ENCODE results near the gene PDPK1. TPM values are rescaled to one million over a fixed set of nuclear protein-coding genes. Genes with fewer than 3 reads are reported as not detected.

PDPK1 gene
- total and polyA plus RNA-seq, 2 donors from 2014 or later = 14.3 to 52.3 TPM

GRCh38 chr16:2519711-2520080 lies 18.1 kb upstream of the PDPK1 start:
- no peak for FAIRE-seq
- Histone ChIP-seq H3K4me1 (ENCODE audit: control insufficient read depth in 2 of 3, insufficient read depth in 2 of 3, low read depth in 1 of 3, low read length in 3 of 3) (peaks cover 0 to 57% (median 21%) of the 10 kb centered on the region in 3 donors), H3K36me3 (ENCODE audit: control insufficient read depth in 2 of 3, insufficient read depth in 3 of 3, low read length in 3 of 3) (peaks cover 0 to 23% (median 0%) of the 10 kb centered on the region in 3 donors), H3K9ac (ENCODE audit: low read length in 3 of 3) (no peak overlapping the region), H3K4me3 (ENCODE audit: low read length in 3 of 3) (no peak overlapping the region), H3K27ac (ENCODE audit: low read depth in 2 of 2, low read length in 2 of 2) (peak overlapping the region; percentile 59 to 72), H3K27me3 (ENCODE audit: control insufficient read depth, insufficient read depth, low read length) (no peaks in the 10 kb centered on the region), H3K9me3 (ENCODE audit: control insufficient read depth in 2 of 3, insufficient read depth in 1 of 3, low read length in 3 of 3) (no peaks in the 10 kb centered on the region)
- DNase-seq = no peak
- TF ChIP-seq CTCF (IDR thresholded peaks at IDR 0.05; ENCODE audit: borderline replicate concordance, extremely low read depth, insufficient read depth) = no peak
- intact Hi-C loops (cut with DNase I) = no loop called here

- H3K4me3 ChIP-seq (ENCODE audit: low read length in 3 of 3) = peak within 1 kb of the TSS; percentile 12 to 61 (median 31)
- H3K4me1 ChIP-seq (ENCODE audit: control insufficient read depth in 2 of 3, insufficient read depth in 2 of 3, low read depth in 1 of 3, low read length in 3 of 3) = peaks cover 0 to 54% (median 23%) of the 10 kb centered on the region in 3 donors
- H3K9ac ChIP-seq (ENCODE audit: low read length in 3 of 3) = peak within 1 kb of the TSS in 1 of 3 donors; percentile 4
- no peak for FAIRE-seq
- peak within 1 kb of the TSS; percentile 66 to 72 for H3K27ac ChIP-seq (ENCODE audit: low read depth in 2 of 2, low read length in 2 of 2)
- H3K9me3 ChIP-seq (ENCODE audit: control insufficient read depth in 2 of 3, insufficient read depth in 1 of 3, low read length in 3 of 3) = no peaks in the 10 kb centered on the region
- DNase-seq = peak; percentile 90 to 97 (median 93)
- intact Hi-C loops (cut with DNase I) = no loop called here
- no peak for TF ChIP-seq CTCF (IDR thresholded peaks at IDR 0.05; ENCODE audit: borderline replicate concordance, extremely low read depth, insufficient read depth)
- H3K36me3 ChIP-seq (ENCODE audit: control insufficient read depth in 2 of 3, insufficient read depth in 3 of 3, low read length in 3 of 3) = peaks cover 0 to 23% (median 0%) of the 10 kb centered on the region in 3 donors
- no peaks in the 10 kb centered on the region for H3K27me3 ChIP-seq (ENCODE audit: control insufficient read depth, insufficient read depth, low read length)
Observed at GRCh38 chr16:2520097-2520783, 17.6 kb upstream of the PDPK1 start, which contains the start of gene AMDHD2. Gene AMDHD2 (plus strand): TSS chr16:2520371. CDS start chr16:2520459, 88 bp downstream.

DNA sequence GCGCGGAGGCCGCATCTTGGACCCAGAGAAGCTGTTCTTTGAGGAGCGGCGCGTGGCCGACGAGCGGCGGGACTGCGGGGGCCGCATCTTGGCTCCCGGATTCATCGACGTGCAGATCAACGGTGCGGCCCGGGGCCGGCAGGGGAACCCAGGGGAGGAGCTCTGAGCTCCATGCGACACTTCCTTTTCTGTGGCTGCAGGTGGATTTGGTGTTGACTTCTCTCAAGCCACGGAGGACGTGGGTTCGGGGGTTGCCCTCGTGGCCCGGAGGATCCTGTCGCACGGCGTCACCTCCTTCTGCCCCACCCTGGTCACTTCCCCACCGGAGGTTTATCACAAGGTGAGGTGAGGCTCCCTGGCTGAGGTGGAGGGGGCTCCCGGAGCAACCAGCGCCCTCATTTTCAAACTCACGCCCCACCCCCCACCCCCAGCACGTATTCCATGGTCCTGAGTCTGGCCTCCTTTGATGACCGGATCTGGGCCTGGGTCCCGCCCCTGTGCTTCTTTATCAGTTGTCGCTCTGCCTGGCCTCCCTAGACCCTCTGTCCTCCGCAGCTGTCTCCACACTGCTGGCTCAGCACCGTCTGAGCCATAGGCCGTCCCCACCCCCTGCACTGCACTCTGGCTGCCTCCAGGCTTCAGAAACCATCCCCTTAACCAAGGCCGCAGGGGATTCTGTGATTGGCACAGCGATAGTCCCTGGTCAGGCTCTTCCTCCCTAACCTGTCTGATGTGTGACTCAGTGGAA lies 16.9 kb upstream of the PDPK1 start:
- intact Hi-C loops (cut with DNase I) = no loop called here
- Histone ChIP-seq H3K27ac (ENCODE audit: low read depth in 2 of 2, low read length in 2 of 2) (no peak overlapping the region), H3K4me3 (ENCODE audit: low read length in 3 of 3) (peak overlapping the region; percentile 12 to 61 (median 31)), H3K9me3 (ENCODE audit: control insufficient read depth in 2 of 3, insufficient read depth in 1 of 3, low read length in 3 of 3) (no peaks in the 10 kb centered on the region), H3K4me1 (ENCODE audit: control insufficient read depth in 2 of 3, insufficient read depth in 2 of 3, low read depth in 1 of 3, low read length in 3 of 3) (peaks cover 0 to 48% (median 20%) of the 10 kb centered on the region in 3 donors), H3K9ac (ENCODE audit: low read length in 3 of 3) (peak overlapping the region in 1 of 3 donors; percentile 4), H3K27me3 (ENCODE audit: control insufficient read depth, insufficient read depth, low read length) (no peaks in the 10 kb centered on the region), H3K36me3 (ENCODE audit: control insufficient read depth in 2 of 3, insufficient read depth in 3 of 3, low read length in 3 of 3) (peaks cover 0 to 23% (median 0%) of the 10 kb centered on the region in 3 donors)
- peak in 2 of 5 donors; percentile 70 to 82 for DNase-seq
- FAIRE-seq = no peak
- TF ChIP-seq CTCF (IDR thresholded peaks at IDR 0.05; ENCODE audit: borderline replicate concordance, extremely low read depth, insufficient read depth) = no peak
